Thyroid gland (tissue), 4 donors: ENCODE data around the gene SFT2D3.

Source experiments
- CTCF ChIP-seq, 6 experiments: fragments of 200-600 bp in 3 of 6; fragments of 450-650 bp in 3 of 6; sonication (generic) in 3 of 6; IDR thresholded peaks; one replicate each; pipeline ENCODE4 v1.5.1; 2016 to 2019; ENCODE audit warnings: antibody characterized with exemption in 6 of 6, mild to moderate bottlenecking in 2 of 6, inconsistent platforms in 1 of 6, moderate library complexity in 1 of 6
- POLR2A ChIP-seq, 2 donors: fragments of 450-650 bp; IDR thresholded peaks; one replicate each; pipeline ENCODE4 v1.6.1; 2017; ENCODE audit warnings: antibody characterized with exemption in 2 of 2, mild to moderate bottlenecking in 2 of 2, moderate library complexity in 1 of 2

GRCh38 chr2:127675331-127676261, 25.7 kb upstream of the SFT2D3 start, which contains the start of gene LIMS2:
- peak in 1 of 6 experiments; percentile 10 for TF ChIP-seq CTCF (IDR thresholded peaks at IDR 0.05)
- no peak for TF ChIP-seq POLR2A (IDR thresholded peaks at IDR 0.05)
